Epithelial cell of alveolus of lung (primary cell): ENCODE data around the gene BET1L. TPM values are rescaled to one million over a fixed set of nuclear protein-coding genes. Genes with fewer than 3 reads are reported as not detected.

Experiments
- total RNA-seq: library from RNA; depleted of rRNA; stranded (reverse); fragments of >200 nt; gene quantifications from 2 replicates; pipeline ENCODE4 v1.2.1, GENCODE V29; 2015

The BET1L gene
- total RNA-seq, result 31.9 and 41.6 TPM in 2 replicates

GRCh38 chr11:207208-207862 is at the start of gene BET1L, which contains the start of gene RIC8A:
BET1L (minus strand) TSS chr11:207399; CDS start chr11:207321, 78 bp downstream.
RIC8A (plus strand) TSS chr11:207708; CDS start chr11:208855, 1,147 bp downstream.

GRCh38 chr11:236774-237767 is 29.9 kb upstream of the BET1L start, which contains the start of gene PSMD13:
PSMD13 (plus strand) TSS chr11:236976; CDS start chr11:237050, 74 bp downstream.

GRCh38 chr11:235997-236773 is 29.0 kb upstream of the BET1L start, which contains the start of gene SIRT3:
SIRT3 (minus strand) TSS chr11:236342; CDS start chr11:236328, 14 bp downstream.

GRCh38 chr11:192674-193128 is 14.5 kb downstream of the BET1L start, which contains the start of gene SCGB1C1:
SCGB1C1 (plus strand) TSS chr11:193078; CDS start chr11:193100, 22 bp downstream.

Other genes with a start within 250 kb of the BET1L start
- gene SCGB1C1, start 14.3 kb downstream of the BET1L start, total RNA-seq, result not detected in 2 replicates
- gene RIC8A, start 309 bp upstream of the BET1L start, total RNA-seq, result 81.6 and 104 TPM in 2 replicates
- 4.4 and 24.8 TPM in 2 replicates for gene SIRT3, start 28.9 kb upstream of the BET1L start, total RNA-seq
- gene PSMD13, start 29.6 kb upstream of the BET1L start, total RNA-seq, result 75.2 and 168 TPM in 2 replicates
- gene NLRP6, start 71.0 kb upstream of the BET1L start, total RNA-seq, result not detected in 2 replicates
- 3.9 and 27.8 TPM in 2 replicates for gene PGGHG, start 81.7 kb upstream of the BET1L start, total RNA-seq
- not detected in 2 replicates for gene IFITM5, start 92.1 kb upstream of the BET1L start, total RNA-seq
- gene IFITM2, start 100.4 kb upstream of the BET1L start, total RNA-seq, result 67.6 and 518 TPM in 2 replicates
- 81.3 and 545 TPM in 2 replicates for gene IFITM1, start 106.6 kb upstream of the BET1L start, total RNA-seq
- gene IFITM3, start 113.5 kb upstream of the BET1L start, total RNA-seq, result 191 and 603 TPM in 2 replicates
- 14.4 and 50.0 TPM in 2 replicates for gene B4GALNT4, start 162.1 kb upstream of the BET1L start, total RNA-seq
- 1.7 and 5.2 TPM in 2 replicates for gene PKP3, start 186.8 kb upstream of the BET1L start, total RNA-seq
- gene SIGIRR, start 207.6 kb upstream of the BET1L start, total RNA-seq, result 22.4 and 41.8 TPM in 2 replicates
- 0.39 TPM in 1 of 2 replicates, not detected in the other for gene ANO9, start 234.6 kb upstream of the BET1L start, total RNA-seq
- 38.4 and 60.8 TPM in 2 replicates for gene PTDSS2, start 242.9 kb upstream of the BET1L start, total RNA-seq